Liver (tissue), 9 donors: Measurements from ENCODE around the gene MAPK8IP3. TPM values are rescaled to one million over a fixed set of nuclear protein-coding genes. Genes with fewer than 3 reads are reported as not detected.

Experiments used
- DNase-seq: peaks from one replicate; pipeline ENCODE4 v3.0.0-alpha.2; 2017; ENCODE audit warnings: low spot score
- H3K27ac ChIP-seq, 2 donors: one replicate each; pipeline ENCODE4 v1.7.0; 2013; ENCODE audit warnings: inconsistent platforms in 2 of 2, low read length in 2 of 2, control low read depth in 1 of 2, low read depth in 1 of 2, mild to moderate bottlenecking in 1 of 2
- H3K27me3 ChIP-seq, 4 donors: one replicate each; pipeline versions ENCODE4 v1.6.1 to v1.7.0; 2013; ENCODE audit warnings: low read length in 3 of 4, inconsistent platforms in 1 of 4, mild to moderate bottlenecking in 1 of 4, moderate library complexity in 1 of 4; ENCODE audit not compliant: control insufficient read depth in 4 of 4, insufficient read depth in 4 of 4
- H3K36me3 ChIP-seq, 4 donors: one replicate each; pipeline versions ENCODE4 v1.6.1 to v1.7.0; 2013; ENCODE audit warnings: low read length in 3 of 4, mild to moderate bottlenecking in 3 of 4, low read depth in 1 of 4, moderate library complexity in 1 of 4; ENCODE audit not compliant: control insufficient read depth in 4 of 4, insufficient read depth in 3 of 4
- H3K4me1 ChIP-seq, 4 donors: one replicate each; pipeline versions ENCODE4 v1.6.1 to v1.7.0; 2013; ENCODE audit warnings: low read length in 3 of 4, mild to moderate bottlenecking in 3 of 4, moderate library complexity in 1 of 4; ENCODE audit not compliant: control insufficient read depth in 4 of 4, insufficient read depth in 4 of 4
- H3K4me3 ChIP-seq, 3 donors: one replicate each; pipeline versions ENCODE4 v1.6.1 to v1.7.0; 2013; ENCODE audit warnings: low read length in 3 of 3, control low read depth in 1 of 3, low read depth in 1 of 3, mild to moderate bottlenecking in 1 of 3
- H3K9ac ChIP-seq, 2 donors: one replicate each; pipeline ENCODE4 v1.7.0; 2013; ENCODE audit warnings: low read length in 2 of 2, mild to moderate bottlenecking in 2 of 2, moderate library complexity in 2 of 2, control low read depth in 1 of 2, low read depth in 1 of 2
- H3K9me3 ChIP-seq, 4 donors: one replicate each; pipeline versions ENCODE4 v1.6.1 to v1.7.0; 2013; ENCODE audit warnings: low read length in 3 of 4; ENCODE audit not compliant: control insufficient read depth in 4 of 4
- ATF3 ChIP-seq: IDR thresholded peaks from 2 replicates; pipeline ENCODE4 v1.6.1; 2016; ENCODE audit warnings: antibody characterized with exemption
- CTCF ChIP-seq: fragments of 150-350 bp; IDR thresholded peaks from 2 replicates; pipeline ENCODE4 v1.5.1; 2017; ENCODE audit warnings: improper control_type of control experiment, low read depth, low read length; ENCODE audit not compliant: missing input control
- EGR1 ChIP-seq, 2 donors: IDR thresholded peaks; 2 replicates each; pipeline ENCODE4 v1.6.1; 2016 to 2018; ENCODE audit warnings: antibody characterized with exemption in 2 of 2, low read depth in 2 of 2
- FOXA1 ChIP-seq: IDR thresholded peaks from 2 replicates; pipeline ENCODE4 v1.6.1; 2016; ENCODE audit warnings: antibody characterized with exemption
- FOXA2 ChIP-seq: IDR thresholded peaks from 2 replicates; pipeline ENCODE4 v1.6.1; 2016; ENCODE audit warnings: antibody characterized with exemption
- GABPA ChIP-seq, 2 donors: IDR thresholded peaks in 1 of 2; conservative IDR thresholded peaks in 1 of 2; 2 replicates each; pipeline ENCODE4 v1.6.1; 2016; ENCODE audit warnings: antibody characterized with exemption in 2 of 2, mild to moderate bottlenecking in 1 of 2, moderate library complexity in 1 of 2
- HNF4A ChIP-seq, 2 donors: conservative IDR thresholded peaks; 2 replicates each; pipeline ENCODE4 v1.6.1; 2016; ENCODE audit warnings: antibody characterized with exemption in 2 of 2, mild to moderate bottlenecking in 2 of 2
- HNF4G ChIP-seq: IDR thresholded peaks from 2 replicates; pipeline ENCODE4 v1.6.1; 2016; ENCODE audit warnings: antibody characterized with exemption
- MAX ChIP-seq: IDR thresholded peaks from 2 replicates; pipeline ENCODE4 v1.6.1; 2016; ENCODE audit warnings: antibody characterized with exemption
- NR2F2 ChIP-seq: IDR thresholded peaks from 2 replicates; pipeline ENCODE4 v1.6.1; 2016; ENCODE audit warnings: antibody characterized with exemption
- RAD21 ChIP-seq, 2 donors: IDR thresholded peaks; 2 replicates each; pipeline ENCODE4 v1.6.1; 2016; ENCODE audit warnings: antibody characterized with exemption in 2 of 2, mild to moderate bottlenecking in 2 of 2
- REST ChIP-seq: IDR thresholded peaks from 2 replicates; pipeline ENCODE4 v1.6.1; 2016; ENCODE audit warnings: antibody characterized with exemption, mild to moderate bottlenecking
- RXRA ChIP-seq, 2 donors: IDR thresholded peaks; 2 replicates each; pipeline ENCODE4 v1.6.1; 2017 to 2018; ENCODE audit warnings: antibody characterized with exemption in 2 of 2, mild to moderate bottlenecking in 1 of 2
- SP1 ChIP-seq: IDR thresholded peaks from 2 replicates; pipeline ENCODE4 v1.6.1; 2018; ENCODE audit warnings: antibody characterized with exemption, mild to moderate bottlenecking
- TAF1 ChIP-seq: conservative IDR thresholded peaks from 2 replicates; pipeline ENCODE4 v1.6.1; 2016; ENCODE audit warnings: antibody characterized with exemption, mild to moderate bottlenecking
- YY1 ChIP-seq: IDR thresholded peaks from 2 replicates; pipeline ENCODE4 v1.6.1; 2016; ENCODE audit warnings: antibody characterized with exemption, mild to moderate bottlenecking
- WGBS: extraction: QIAGEN DNeasy Blood & Tissue Kit; methylation state at CpG from one replicate; pipeline ENCODE4 v1.1.7; 2013; 5-methylcytosine and 5-hydroxymethylcytosine counted together
- polyA plus RNA-seq, 2 donors: library from polyadenylated mRNA; stranded (reverse) in 1 of 2; unstranded in 1 of 2; fragments of 200-250 nt in 1 of 2; fragments of >200 nt in 1 of 2; fragmentation: Nextera tagmentation in 1 of 2; extraction: Ambion mirVana in 1 of 2; gene quantifications; one replicate each; pipeline versions ENCODE4 v1.2.1 to v1.2.3, GENCODE V29; 2013 to 2015
- total RNA-seq, 2 donors: library from RNA; depleted of rRNA; stranded (reverse); fragments of >200 nt; gene quantifications; one replicate each; pipeline ENCODE4 v1.2.3, GENCODE V29; 2014
- donor health status: healthy.
- donor health status: healthy.
- donor health status: healthy.
- donor health status: healthy.
- donor health status: healthy.

MAPK8IP3 gene
- total and polyA plus RNA-seq, 4 donors, result 4.1 to 43.0 (median 9.3) TPM

- TF ChIP-seq HNF4A (conservative IDR thresholded peaks at IDR 0.05) (no peak), EGR1 (IDR thresholded peaks at IDR 0.05; ENCODE audit: low read depth in 2 of 2) (no peak), HNF4G (no peak), MAX (no peak), GABPA (IDR thresholded peaks at IDR 0.05 in 1 of 2, conservative IDR thresholded peaks at IDR 0.05 in 1 of 2) (no peak), RAD21 (IDR thresholded peaks at IDR 0.05) (no peak), ATF3 (no peak), REST (no peak), FOXA1 (no peak), RXRA (IDR thresholded peaks at IDR 0.05) (no peak), TAF1 (no peak), FOXA2 (no peak), SP1 (no peak), YY1 (no peak), NR2F2 (no peak)
- Histone ChIP-seq H3K36me3 (peaks cover 0 to 34% (median 5%) of the 10 kb centered on the region in 4 donors), H3K27me3 (no peaks in the 10 kb centered on the region), H3K4me3 (no peak overlapping the region), H3K4me1 (peaks cover 20 to 66% (median 48%) of the 10 kb centered on the region in 4 donors), H3K27ac (no peak overlapping the region), H3K9ac (no peak overlapping the region), H3K9me3 (no peaks in the 10 kb centered on the region)
- 84% methylated on average over 53 of the region's 53 CpGs for WGBS
- DNase-seq, result no peak
Observed at GRCh38 chr16:1791256-1791942, 85.4 kb downstream of the MAPK8IP3 start.

GRCh38 chr16:1791943-1792812 is 86.2 kb downstream of the MAPK8IP3 start:
- H3K4me3 ChIP-seq, result peak overlapping the region in 1 of 3 donors; percentile 70
- no peak for DNase-seq
- H3K9me3 ChIP-seq, result no peaks in the 10 kb centered on the region
- peak overlapping the region; percentile 64 to 76 for H3K27ac ChIP-seq
- 56% methylated on average over 59 of the region's 59 CpGs for WGBS
- no peak for TF ChIP-seq ATF3
- no peak for TF ChIP-seq GABPA (IDR thresholded peaks at IDR 0.05 in 1 of 2, conservative IDR thresholded peaks at IDR 0.05 in 1 of 2)
- TF ChIP-seq HNF4G, result no peak
- peak; percentile 85 for TF ChIP-seq MAX
- no peak for TF ChIP-seq HNF4A (conservative IDR thresholded peaks at IDR 0.05)
- TF ChIP-seq NR2F2, result no peak
- TF ChIP-seq FOXA2, result no peak
- TF ChIP-seq RXRA (IDR thresholded peaks at IDR 0.05), result peak in 1 of 2 donors; percentile 9
- TF ChIP-seq CTCF, result peak; percentile 15
- TF ChIP-seq YY1, result peak; percentile 67
- H3K9ac ChIP-seq, result peak overlapping the region in 1 of 2 donors; percentile 71
- H3K27me3 ChIP-seq, result no peaks in the 10 kb centered on the region
- peaks cover 20 to 66% (median 47%) of the 10 kb centered on the region in 4 donors for H3K4me1 ChIP-seq
- H3K36me3 ChIP-seq, result peaks cover 0 to 30% (median 4%) of the 10 kb centered on the region in 4 donors
